Duodenal mucosa (tissue), 2 donors: ENCODE results near the gene DNMT3B.

Experiments used
- H3K27ac ChIP-seq: one replicate; pipeline ENCODE4 v1.7.0; 2013; ENCODE audit warnings: low read depth, low read length
- H3K27me3 ChIP-seq, 2 donors: one replicate each; pipeline ENCODE4 v1.7.0; 2013; ENCODE audit warnings: low read length in 2 of 2, control low read depth in 1 of 2; ENCODE audit not compliant: insufficient read depth in 2 of 2, control insufficient read depth in 1 of 2
- H3K36me3 ChIP-seq, 2 donors: one replicate each; pipeline ENCODE4 v1.7.0; 2013; ENCODE audit warnings: low read length in 2 of 2, control low read depth in 1 of 2; ENCODE audit not compliant: insufficient read depth in 2 of 2, control insufficient read depth in 1 of 2
- H3K4me1 ChIP-seq, 2 donors: one replicate each; pipeline ENCODE4 v1.7.0; 2013; ENCODE audit warnings: low read length in 2 of 2, control low read depth in 1 of 2; ENCODE audit not compliant: insufficient read depth in 2 of 2, control insufficient read depth in 1 of 2
- H3K4me3 ChIP-seq, 2 donors: one replicate each; pipeline ENCODE4 v1.7.0; 2013; ENCODE audit warnings: low read length in 2 of 2, low read depth in 1 of 2
- H3K9ac ChIP-seq, 2 donors: one replicate each; pipeline ENCODE4 v1.7.0; 2013; ENCODE audit warnings: low read length in 2 of 2, low read depth in 1 of 2
- H3K9me3 ChIP-seq, 2 donors: one replicate each; pipeline ENCODE4 v1.7.0; 2013; ENCODE audit warnings: low read length in 2 of 2, control low read depth in 1 of 2; ENCODE audit not compliant: control insufficient read depth in 1 of 2

DNMT3B gene

DNA sequence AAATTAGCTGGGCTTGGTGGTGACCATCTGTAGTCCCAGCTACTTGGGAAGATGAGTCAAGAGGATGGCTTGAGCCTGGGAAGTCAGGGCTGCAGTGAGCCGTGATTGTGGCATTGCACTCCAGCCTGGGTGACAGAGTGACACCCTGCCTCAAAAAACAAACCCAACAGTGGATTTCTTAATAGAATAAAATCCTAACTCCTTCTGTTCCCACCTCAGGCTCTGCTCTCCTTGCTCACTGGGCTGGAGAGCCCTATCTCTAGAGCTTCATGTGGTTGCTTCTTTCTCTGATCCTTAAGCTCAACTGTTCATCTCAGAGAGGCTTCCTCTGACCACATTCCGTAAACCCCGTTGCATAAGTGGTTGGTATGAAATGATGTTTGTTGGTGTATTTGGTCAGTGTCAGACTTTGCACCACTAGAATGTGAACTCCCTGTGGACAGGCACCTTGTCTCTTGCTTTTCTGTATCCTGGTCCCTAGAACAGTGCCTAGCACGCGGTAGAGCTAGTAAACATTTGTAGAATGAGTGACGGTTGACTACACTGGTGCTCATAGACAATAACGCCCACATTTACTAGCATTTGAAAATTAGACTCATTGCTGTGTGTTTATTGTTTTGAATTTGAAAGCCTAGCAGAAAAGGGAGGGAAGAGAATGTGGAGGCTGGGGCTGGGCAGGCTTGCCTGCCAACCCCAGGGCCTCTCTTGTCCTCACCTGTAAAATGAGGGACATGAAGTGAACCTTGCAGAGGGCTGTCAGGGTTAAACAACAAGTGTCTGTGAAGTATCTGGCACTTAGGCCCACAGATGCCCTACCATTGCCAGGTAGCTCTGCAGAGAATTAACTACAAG is 61.8 kb downstream of the DNMT3B start:
- H3K36me3 ChIP-seq = peaks cover 0 to 21% of the 10 kb centered on the region in 2 donors
- no peak overlapping the region for H3K4me3 ChIP-seq
- no peaks in the 10 kb centered on the region for H3K9me3 ChIP-seq
- no peak overlapping the region for H3K9ac ChIP-seq
- peaks cover 27 to 28% of the 10 kb centered on the region in 2 donors for H3K4me1 ChIP-seq
- H3K27me3 ChIP-seq = no peaks in the 10 kb centered on the region
- no peak overlapping the region for H3K27ac ChIP-seq

DNA sequence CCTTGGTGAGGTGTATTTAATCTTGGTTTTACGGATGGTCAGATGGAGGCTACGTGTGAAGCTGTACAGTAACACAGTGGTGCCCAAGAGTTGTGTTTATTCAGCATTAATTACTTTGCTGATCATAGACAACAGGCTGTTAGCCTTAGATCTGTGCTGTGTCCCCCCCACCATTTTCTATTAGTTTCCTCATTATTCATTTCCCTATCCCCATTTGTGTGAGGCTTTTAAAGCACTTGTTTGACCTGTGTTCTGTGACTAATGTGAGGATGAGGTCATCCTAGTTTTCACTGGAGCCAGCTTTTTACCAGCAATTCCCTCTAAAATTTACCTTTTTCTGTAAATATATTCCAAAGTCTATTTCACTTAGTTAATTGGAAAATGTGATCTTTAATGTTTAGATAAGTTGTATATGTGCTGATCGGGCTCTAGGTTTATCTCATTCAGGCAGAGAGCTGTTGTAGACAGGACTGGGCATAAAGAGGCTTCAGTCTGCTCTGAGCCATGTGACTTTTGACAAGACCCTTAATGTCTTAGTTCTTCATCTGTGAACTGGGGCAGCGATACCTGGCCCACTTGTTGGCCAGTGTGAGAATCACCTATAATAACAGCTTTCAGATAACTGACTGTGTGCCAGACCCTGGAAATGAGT is 66.0 kb downstream of the DNMT3B start:
- no peaks in the 10 kb centered on the region for H3K27me3 ChIP-seq
- no peaks in the 10 kb centered on the region for H3K9me3 ChIP-seq
- no peak overlapping the region for H3K4me3 ChIP-seq
- peaks cover 19 to 28% of the 10 kb centered on the region in 2 donors for H3K36me3 ChIP-seq
- no peak overlapping the region for H3K27ac ChIP-seq
- H3K9ac ChIP-seq = no peak overlapping the region
- H3K4me1 ChIP-seq = peaks cover 10 to 15% of the 10 kb centered on the region in 2 donors

DNA sequence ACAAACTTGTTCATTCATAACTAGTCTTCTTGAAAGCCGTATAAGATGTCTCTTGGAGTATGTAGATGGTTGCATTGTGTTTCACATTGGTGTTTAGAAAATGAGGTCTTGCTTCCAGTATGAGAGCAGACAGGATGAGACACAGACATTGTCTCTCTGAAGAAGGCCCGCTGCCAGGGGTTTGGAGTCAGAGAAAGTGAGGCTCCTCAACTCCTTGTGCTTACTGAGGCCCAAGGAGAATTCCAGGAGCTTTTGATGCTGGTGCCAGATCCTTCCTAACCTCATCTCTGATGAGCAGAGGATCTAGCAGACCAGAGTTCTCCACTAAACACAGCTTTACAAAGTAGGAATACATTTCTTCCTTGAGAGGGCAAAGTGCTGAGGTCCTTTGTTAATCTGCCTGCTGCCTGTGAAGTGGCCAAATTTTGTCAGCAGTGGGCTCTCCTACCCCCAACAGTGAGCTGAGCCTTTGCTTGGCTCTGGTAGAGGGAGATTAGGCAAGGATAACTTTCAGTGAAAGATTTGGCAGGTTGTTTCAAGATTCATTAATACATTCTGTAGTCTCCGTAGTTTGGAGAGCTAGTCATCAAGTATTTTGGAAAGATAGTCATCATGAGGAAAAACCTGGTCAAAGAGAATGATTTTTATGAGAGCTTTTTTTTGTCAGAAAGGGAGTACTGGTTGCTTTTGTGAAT is 67.3 kb downstream of the DNMT3B start:
- Histone ChIP-seq H3K9ac (no peak overlapping the region), H3K36me3 (peaks cover 27 to 40% of the 10 kb centered on the region in 2 donors), H3K27me3 (no peaks in the 10 kb centered on the region), H3K4me3 (no peak overlapping the region), H3K9me3 (no peaks in the 10 kb centered on the region), H3K4me1 (peaks cover 6 to 12% of the 10 kb centered on the region in 2 donors), H3K27ac (no peak overlapping the region)

DNA sequence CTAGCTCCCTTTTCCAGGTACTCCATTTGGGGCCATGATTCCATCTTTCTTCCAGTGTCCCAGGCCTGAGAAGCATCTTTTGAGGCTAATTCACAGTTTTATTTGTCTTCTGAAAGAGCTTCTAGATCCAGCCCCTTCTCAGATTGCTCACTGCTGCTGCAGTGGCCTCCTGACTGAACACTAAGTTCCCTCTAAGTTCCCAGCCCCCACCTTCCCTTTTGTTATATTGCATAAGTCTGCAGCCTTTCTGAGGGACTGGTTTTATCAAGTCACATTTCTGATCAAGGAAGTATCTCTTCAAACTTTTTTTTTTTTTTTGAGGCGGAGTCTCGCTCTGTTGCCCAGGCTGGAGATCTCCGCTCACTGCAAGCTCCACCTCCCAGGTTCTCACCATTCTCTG is 68.3 kb downstream of the DNMT3B start:
- Histone ChIP-seq H3K4me1 (peaks cover 6 to 12% of the 10 kb centered on the region in 2 donors), H3K9me3 (no peaks in the 10 kb centered on the region), H3K9ac (no peak overlapping the region), H3K27me3 (no peaks in the 10 kb centered on the region), H3K27ac (peak overlapping the region; percentile 10), H3K4me3 (no peak overlapping the region), H3K36me3 (peaks cover 27 to 47% of the 10 kb centered on the region in 2 donors)

DNA sequence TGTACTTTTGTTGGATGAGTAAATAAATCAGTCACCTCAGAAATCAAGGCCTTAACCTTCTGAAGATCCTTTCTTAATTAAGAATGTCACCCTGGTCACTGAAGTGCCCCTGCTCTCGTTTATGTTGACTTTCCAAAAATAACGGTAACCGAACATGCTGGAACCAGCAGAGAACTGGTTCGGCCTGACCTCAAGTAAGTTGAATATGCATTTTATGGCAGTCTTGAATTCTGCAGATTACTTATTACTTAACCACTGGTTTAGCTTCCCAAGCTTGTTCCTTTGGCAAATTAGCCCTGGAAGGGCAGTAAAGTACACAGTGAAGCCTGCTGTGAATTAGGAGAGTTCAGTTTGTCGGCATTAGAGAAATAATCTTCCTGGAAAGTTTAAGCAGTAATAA is 69.8 kb downstream of the DNMT3B start:
- Histone ChIP-seq H3K4me3 (no peak overlapping the region), H3K4me1 (peaks cover 6 to 12% of the 10 kb centered on the region in 2 donors), H3K36me3 (peaks cover 30 to 49% of the 10 kb centered on the region in 2 donors), H3K27me3 (no peaks in the 10 kb centered on the region), H3K9me3 (no peaks in the 10 kb centered on the region), H3K27ac (no peak overlapping the region), H3K9ac (no peak overlapping the region)

DNA sequence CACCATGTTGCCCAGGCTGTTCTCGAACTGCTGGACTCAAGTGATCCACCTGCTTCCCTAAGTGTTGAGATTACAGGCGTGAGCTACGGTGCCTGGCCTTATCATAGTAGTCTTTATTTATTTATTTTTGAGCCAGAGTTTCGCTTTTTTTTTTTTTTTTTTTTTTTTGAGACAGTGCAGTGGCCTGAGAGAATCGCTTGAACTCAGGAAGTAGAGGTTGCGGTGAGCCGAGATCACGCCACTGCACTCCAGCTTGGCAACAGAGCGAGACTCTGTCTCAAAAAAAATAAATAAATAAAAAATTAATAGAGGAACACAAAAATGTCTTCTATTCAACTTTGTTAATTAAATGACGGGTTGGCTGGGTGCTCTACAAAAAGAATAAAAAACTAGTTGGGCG is 70.5 kb downstream of the DNMT3B start:
- Histone ChIP-seq H3K4me1 (peaks cover 6 to 12% of the 10 kb centered on the region in 2 donors), H3K9ac (no peak overlapping the region), H3K36me3 (peaks cover 33 to 53% of the 10 kb centered on the region in 2 donors), H3K27me3 (no peaks in the 10 kb centered on the region), H3K4me3 (no peak overlapping the region), H3K27ac (no peak overlapping the region), H3K9me3 (no peaks in the 10 kb centered on the region)

DNA sequence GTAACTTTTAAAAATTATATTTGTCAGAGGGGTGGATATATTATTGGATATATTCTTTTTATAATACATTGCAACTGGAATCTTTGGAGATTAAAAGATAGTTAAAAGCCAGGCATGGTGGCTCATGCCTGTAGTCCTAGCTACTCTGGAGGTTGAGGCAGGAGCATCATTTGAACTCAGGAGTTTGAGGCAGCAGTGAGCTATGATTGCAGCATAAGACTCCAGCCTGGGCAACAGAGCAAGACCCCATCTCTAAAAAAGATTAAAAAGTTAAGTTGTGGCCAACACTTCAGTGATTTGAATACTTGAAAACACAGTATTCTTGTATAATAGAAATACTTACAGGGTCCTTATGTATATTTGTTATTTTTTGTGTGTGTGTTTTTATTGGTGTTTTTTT is 72.8 kb downstream of the DNMT3B start:
- H3K27ac ChIP-seq = no peak overlapping the region
- H3K36me3 ChIP-seq = peaks cover 41 to 64% of the 10 kb centered on the region in 2 donors
- H3K9me3 ChIP-seq = no peaks in the 10 kb centered on the region
- H3K9ac ChIP-seq = no peak overlapping the region
- H3K27me3 ChIP-seq = no peaks in the 10 kb centered on the region
- peaks cover 4% of the 10 kb centered on the region in 2 donors for H3K4me1 ChIP-seq
- H3K4me3 ChIP-seq = no peak overlapping the region

DNA sequence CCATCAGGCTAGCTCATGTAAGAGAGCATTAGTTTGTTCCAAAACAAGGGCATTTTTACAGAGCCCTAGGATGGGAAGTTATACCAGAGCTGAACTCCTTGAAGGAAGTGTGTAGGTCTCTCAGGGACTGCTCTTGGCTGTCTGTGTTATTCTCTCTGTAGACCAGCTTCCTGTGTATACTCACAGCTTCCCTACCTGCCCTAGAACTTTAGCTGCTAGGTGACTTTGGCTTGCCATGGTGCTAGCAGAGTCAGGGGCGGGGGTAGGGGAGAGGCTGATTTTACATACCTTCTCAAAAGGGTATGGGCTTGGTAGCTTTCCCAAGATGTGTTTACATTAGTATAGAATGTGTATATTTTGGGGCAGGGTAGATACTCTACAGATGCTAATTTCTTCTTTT is 75.0 kb downstream of the DNMT3B start:
- peaks cover 36 to 76% of the 10 kb centered on the region in 2 donors for H3K36me3 ChIP-seq
- no peaks in the 10 kb centered on the region for H3K4me1 ChIP-seq
- no peaks in the 10 kb centered on the region for H3K9me3 ChIP-seq
- H3K27me3 ChIP-seq = no peaks in the 10 kb centered on the region
- H3K27ac ChIP-seq = no peak overlapping the region
- H3K9ac ChIP-seq = no peak overlapping the region
- H3K4me3 ChIP-seq = no peak overlapping the region

DNA sequence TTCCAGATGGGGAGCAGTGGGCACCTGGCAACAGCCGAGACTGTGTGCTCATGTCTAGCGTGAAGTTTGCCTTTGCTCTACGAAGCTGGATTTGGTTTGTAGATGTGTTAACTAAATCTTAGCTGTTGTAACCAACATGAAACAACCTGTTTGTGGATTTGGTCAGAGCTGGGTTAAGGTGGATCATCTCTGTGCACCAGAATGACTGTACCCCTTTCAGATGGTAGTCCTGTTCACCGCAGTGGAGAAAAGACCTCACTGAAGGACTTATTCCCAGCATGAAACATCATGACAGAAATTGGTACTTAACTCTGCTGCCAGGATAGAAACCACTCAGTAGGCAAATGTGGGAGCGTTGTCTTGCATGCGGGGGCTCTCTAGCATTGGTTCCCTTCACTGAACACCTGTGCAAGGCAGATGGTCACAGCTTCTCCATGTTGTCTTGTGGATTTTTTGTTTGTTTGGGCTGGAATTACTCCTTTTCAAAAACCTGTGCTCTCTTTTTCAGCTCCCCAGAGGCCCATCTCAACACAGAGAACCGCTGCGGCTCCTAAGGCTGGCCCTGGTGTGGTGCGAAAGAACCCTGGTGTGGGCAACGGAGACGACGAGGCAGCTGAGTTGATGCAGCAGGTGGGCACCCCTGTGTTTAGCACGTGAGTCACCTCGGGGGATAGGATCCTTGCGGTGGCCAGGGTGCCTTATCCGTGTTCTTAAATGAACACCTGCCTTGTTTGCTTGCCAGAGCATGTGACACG is 77.2 kb downstream of the DNMT3B start:
- Histone ChIP-seq H3K9me3 (no peaks in the 10 kb centered on the region), H3K4me3 (no peak overlapping the region), H3K36me3 (peaks cover 35 to 73% of the 10 kb centered on the region in 2 donors), H3K9ac (no peak overlapping the region), H3K27me3 (no peaks in the 10 kb centered on the region), H3K4me1 (no peaks in the 10 kb centered on the region), H3K27ac (no peak overlapping the region)
